HG02870 (cell line): ENCODE measurements around the gene PRDM2.
"Not testable (repeated sequence)": the region's sequence is repeated elsewhere in the genome, so short reads cannot be mapped to it uniquely, and the experiment has no call there.

ENCODE experiments used
- ATAC-seq: cut with Tn5 transposase; IDR thresholded peaks from one replicate; pipeline ENCODE4 v1.9.1; 2021; ENCODE audit warnings: mild to moderate bottlenecking, moderate library complexity; ENCODE audit not compliant: unreplicated experiment

Gene PRDM2

DNA sequence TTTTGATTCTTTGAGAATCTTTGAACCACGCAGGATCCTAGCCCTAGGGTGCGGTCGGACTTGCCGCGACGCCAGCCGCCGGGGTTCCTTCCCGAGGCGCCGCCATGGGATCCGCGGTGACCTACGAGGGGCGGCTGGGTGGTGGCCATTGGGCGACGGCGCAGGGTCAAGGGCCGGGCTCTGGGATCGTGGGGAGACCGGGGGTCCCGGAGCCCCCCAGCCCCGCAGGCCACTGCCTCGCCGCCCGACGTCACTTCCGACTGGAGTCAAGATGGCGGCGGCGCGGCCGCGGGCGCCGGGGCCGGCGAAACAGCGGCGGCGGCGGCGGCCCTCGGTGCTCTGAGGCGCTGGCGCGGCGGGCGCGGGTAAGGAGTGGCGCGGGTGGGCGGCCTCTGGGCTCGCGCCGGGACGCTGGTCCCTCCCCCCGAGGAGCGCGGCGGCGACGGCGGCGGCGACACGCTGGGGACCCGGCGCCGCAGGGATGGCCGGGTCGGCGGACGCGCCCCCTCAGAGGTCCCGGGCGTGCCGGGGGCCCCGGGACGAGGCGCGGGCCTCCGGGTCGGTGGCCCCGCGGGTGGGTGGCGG, at the start of gene PRDM2:
PRDM2 (plus strand) TSS at position 253 of the 585 bp plus-strand sequence. CDS start 15,418 bp downstream, outside the sequence.
- no peak for ATAC-seq

GRCh38 chr1:13651279-13651678, 48.7 kb upstream of the PRDM2 start:
- no peak for ATAC-seq

- no peak for ATAC-seq
Observed at GRCh38 chr1:13652238-13652637, 47.8 kb upstream of the PRDM2 start.

GRCh38 chr1:13661539-13661938, 38.4 kb upstream of the PRDM2 start:
- ATAC-seq, result no peak

GRCh38 chr1:13662493-13662892, 37.5 kb upstream of the PRDM2 start:
- ATAC-seq, result no peak

DNA sequence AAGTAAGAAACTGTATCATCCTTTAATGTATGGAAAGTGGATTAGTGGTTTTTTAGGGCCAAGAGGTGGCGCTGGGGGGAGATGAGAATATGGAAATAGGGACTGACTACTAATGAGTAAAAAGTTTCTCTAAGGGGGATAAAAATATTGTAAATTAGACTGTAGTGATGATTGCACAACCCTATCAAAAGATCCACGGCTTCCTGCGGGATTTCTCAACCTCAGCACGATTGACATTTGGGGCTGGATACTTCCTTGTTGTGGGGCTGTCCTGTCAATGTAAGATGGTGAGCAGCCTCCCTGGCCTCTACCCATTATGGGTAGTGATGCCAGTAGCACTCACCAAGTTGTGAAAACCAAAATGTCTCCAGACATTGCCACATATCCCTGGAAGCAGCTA, 36.0 kb upstream of the PRDM2 start:
- no peak for ATAC-seq

DNA sequence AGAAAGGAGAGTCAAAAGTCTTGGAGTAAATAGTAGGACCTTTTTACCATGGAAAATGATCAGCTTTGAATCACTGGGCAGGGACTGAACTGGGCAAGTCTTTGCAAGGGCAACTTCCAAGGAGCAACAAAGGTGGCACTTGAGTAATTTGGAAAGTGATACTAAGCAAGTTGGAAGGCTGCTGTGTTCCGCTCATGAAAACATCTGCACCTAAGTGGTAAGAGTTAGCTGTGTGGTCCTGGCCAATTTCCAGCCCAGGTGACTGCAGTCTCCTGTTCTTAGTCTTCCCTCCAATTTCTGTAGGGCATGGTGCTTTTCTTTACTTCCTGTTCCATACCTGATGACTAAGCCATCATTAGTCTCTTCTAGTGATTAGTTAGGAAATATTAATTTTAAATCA, 35.5 kb upstream of the PRDM2 start:
- ATAC-seq, result no peak

GRCh38 chr1:13666317-13666716, 33.7 kb upstream of the PRDM2 start:
- no peak for ATAC-seq

DNA sequence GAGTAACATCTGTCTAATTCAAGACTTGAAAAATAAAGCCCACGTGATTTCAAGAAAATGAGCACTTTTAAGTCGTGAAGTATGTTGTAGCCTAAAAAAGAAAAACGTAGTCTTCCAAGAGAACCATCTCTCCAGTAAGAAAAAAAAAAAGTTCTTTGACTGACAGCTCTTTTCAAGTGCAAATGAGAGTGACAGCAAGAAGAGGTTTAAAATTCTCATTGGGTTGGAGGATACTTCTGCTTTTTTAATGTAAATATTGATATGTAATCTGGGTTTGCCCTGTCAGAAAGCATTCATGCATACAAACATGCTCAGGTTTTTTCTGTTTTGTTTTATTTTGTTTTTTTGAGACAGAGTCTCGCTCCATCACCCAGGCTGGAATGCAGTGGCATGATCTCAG, 32.3 kb upstream of the PRDM2 start:
- no peak for ATAC-seq

- no peak for ATAC-seq
Observed at GRCh38 chr1:13674377-13674776, 25.6 kb upstream of the PRDM2 start.

GRCh38 chr1:13675151-13675651, 24.8 kb upstream of the PRDM2 start:
- ATAC-seq, result no peak

DNA sequence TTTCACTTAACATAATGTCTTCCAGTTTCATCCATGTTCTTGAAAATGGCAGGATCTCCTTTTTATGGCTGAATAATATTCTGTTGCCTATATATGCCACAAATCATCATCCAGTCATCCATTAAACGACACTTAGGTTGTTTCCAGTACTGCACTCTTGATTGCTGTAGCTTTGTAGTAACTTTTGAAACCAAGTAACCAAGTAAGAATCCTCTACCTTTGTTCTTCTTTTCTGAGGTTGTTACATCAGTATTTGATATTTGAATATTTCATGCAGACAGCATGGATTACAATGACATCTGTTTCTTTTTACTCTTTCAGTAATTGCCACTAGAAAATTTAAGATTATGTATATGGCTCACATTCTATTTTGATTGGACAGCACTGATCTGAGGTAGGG, 22.1 kb upstream of the PRDM2 start:
- no peak for ATAC-seq

GRCh38 chr1:13679651-13680050, 20.3 kb upstream of the PRDM2 start:
- ATAC-seq, result no peak

- not testable (repeated sequence) for ATAC-seq
Observed at GRCh38 chr1:13680609-13681008, 19.4 kb upstream of the PRDM2 start.

- ATAC-seq, result no peak
Observed at GRCh38 chr1:13681921-13682320, 18.1 kb upstream of the PRDM2 start.

DNA sequence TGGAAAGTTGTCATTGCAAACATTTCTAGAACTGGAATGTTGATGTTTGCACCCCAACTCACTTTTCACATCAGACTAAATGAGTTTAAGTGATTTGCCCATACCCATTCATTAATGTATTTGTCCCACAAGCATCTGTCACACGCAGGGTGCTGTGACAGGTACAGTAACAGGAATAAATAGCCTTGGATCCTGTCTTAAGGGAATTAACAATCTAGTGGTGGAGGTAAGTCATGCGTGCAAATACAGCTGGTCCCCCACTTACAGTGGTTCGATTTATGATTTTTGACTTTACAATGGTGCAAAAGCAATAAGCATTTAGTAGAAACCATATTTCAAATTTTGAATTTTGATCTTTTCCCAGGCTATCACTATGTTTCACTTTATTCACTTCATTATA, 17.5 kb upstream of the PRDM2 start:
- no peak for ATAC-seq

GRCh38 chr1:13683206-13683605, 16.8 kb upstream of the PRDM2 start:
- no peak for ATAC-seq

DNA sequence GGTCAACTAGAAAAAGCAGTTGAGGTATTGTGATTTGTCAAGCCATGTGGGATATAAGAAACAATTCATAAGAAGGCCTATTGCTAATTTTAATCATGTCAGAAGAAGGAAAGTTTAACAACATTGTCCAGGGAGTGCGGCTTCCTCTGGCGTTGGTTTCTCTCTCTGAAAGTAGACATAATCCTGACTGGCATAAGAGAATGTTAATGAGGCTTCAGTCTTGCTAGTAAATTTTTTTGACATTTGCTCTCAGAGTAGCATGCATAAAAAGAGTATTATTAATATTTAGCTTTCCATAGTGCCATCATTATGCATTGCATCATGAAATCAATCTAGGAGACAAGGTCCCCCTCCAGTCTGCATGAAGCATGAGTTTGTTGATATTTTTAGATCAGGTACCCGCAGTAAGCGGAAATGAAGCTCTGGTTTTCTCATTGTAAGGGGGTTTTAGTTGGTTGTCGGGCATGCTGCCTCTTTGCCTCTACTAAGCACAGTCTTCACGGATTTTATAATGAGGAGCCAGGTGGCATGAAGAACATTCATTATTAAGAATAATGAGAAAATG, 12.8 kb upstream of the PRDM2 start:
- no peak for ATAC-seq

DNA sequence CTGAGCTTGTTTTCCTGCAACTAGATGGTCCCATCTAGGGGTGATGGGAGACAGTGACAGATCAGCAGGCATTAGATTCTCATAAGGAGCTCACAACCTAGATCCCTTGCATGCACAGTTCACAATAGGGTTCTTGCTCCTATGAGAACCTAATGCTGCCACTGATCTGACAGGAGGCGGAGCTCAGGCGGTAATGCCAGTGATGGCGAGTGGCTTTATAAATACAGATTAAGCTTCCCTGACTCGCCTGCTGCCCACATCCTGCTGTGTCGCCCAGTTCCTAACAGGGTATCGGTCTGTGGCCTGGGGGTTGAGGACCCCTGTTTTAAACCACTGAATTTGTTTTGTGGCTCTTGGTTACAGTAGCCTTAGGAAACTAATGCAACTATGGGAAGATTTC, 6.9 kb upstream of the PRDM2 start:
- not testable (repeated sequence) for ATAC-seq

GRCh38 chr1:13694886-13695684, 4.9 kb upstream of the PRDM2 start:
- ATAC-seq, result no peak

- ATAC-seq, result no peak
Observed at GRCh38 chr1:13697738-13698137, 2.2 kb upstream of the PRDM2 start.

- no peak for ATAC-seq
Observed at GRCh38 chr1:13699510-13699909, 478 bp upstream of the PRDM2 start.
